Uterus (tissue), 4 donors: ENCODE measurements around the gene ADGRG4. TPM values are rescaled to one million over a fixed set of nuclear protein-coding genes. Genes with fewer than 3 reads are reported as not detected.

ENCODE experiments used
- DNase-seq, 2 donors: peaks; one replicate each; pipeline ENCODE4 v3.0.0-alpha.2; 2019 to 2020
- H3K27ac ChIP-seq, 2 donors: fragments of 200-600 bp; sonication (generic); 1 replicate in 1 of 2; 2 replicates in 1 of 2; pipeline ENCODE4 v1.5.1; 2016 to 2018
- H3K27me3 ChIP-seq, 2 donors: fragments of 200-600 bp; sonication (generic); one replicate each; pipeline ENCODE4 v1.5.1; 2018 to 2019; ENCODE audit warnings: control low read depth in 1 of 2
- H3K36me3 ChIP-seq, 2 donors: fragments of 200-600 bp; sonication (generic); one replicate each; pipeline ENCODE4 v1.5.1; 2019; ENCODE audit warnings: control low read depth in 1 of 2
- H3K4me1 ChIP-seq, 2 donors: fragments of 200-600 bp; sonication (generic); one replicate each; pipeline ENCODE4 v1.5.1; 2018 to 2019; ENCODE audit warnings: control low read depth in 1 of 2
- H3K4me3 ChIP-seq, 2 donors: fragments of 200-600 bp; sonication (generic); 1 replicate in 1 of 2; 2 replicates in 1 of 2; pipeline ENCODE4 v1.5.1; 2018 to 2019; ENCODE audit warnings: mild to moderate bottlenecking in 1 of 2
- H3K9me3 ChIP-seq, 2 donors: fragments of 200-600 bp; sonication (generic); one replicate each; pipeline ENCODE4 v1.5.1; 2019; ENCODE audit warnings: control low read depth in 1 of 2
- CTCF ChIP-seq, 4 experiments: fragments of 200-600 bp in 2 of 4; fragments of 450-650 bp in 2 of 4; sonication (generic) in 2 of 4; IDR thresholded peaks; one replicate each; pipeline ENCODE4 v1.5.1; 2016 to 2019; ENCODE audit warnings: antibody characterized with exemption in 4 of 4, mild to moderate bottlenecking in 2 of 4, moderate library complexity in 1 of 4
- POLR2A ChIP-seq, 2 donors: fragments of 450-650 bp; IDR thresholded peaks; one replicate each; pipeline ENCODE4 v1.6.1; 2016; ENCODE audit warnings: antibody characterized with exemption in 2 of 2, mild to moderate bottlenecking in 1 of 2, moderate library complexity in 1 of 2
- intact Hi-C: fragments of 100-400 bp; cut with DNase I; formaldehyde crosslinking; loops from one replicate; pipeline ENCODE4 v1.15.1; 2023; ENCODE audit warnings: low total_unique reads
- total RNA-seq, 4 donors: library from RNA; depleted of rRNA in 3 of 4; stranded (reverse); fragments of >200 nt in 3 of 4; gene quantifications; one replicate each; pipeline versions ENCODE4 v1.1.0 to v1.2.4, GENCODE V29; 2014 to 2023
- donor health status: DM: yes; HTN: yes; CAD: no.

The ADGRG4 gene
- total RNA-seq, 4 donors from 2014 or later = 2.0 to 4.4 TPM; not detected in 2

GRCh38 chrX:136457303-136457917, 156.6 kb downstream of the ADGRG4 start:
- intact Hi-C loops = no loop called here
- no peak overlapping the region for H3K27ac ChIP-seq
- TF ChIP-seq POLR2A (IDR thresholded peaks at IDR 0.05) = no peak
- TF ChIP-seq CTCF (IDR thresholded peaks at IDR 0.05) = no peak
- no peaks in the 10 kb centered on the region for H3K36me3 ChIP-seq
- no peak overlapping the region for H3K4me3 ChIP-seq
- H3K27me3 ChIP-seq = no peaks in the 10 kb centered on the region
- H3K9me3 ChIP-seq = no peaks in the 10 kb centered on the region
- no peaks in the 10 kb centered on the region for H3K4me1 ChIP-seq
- DNase-seq = no peak

- intact Hi-C loops = no loop called here
- Histone ChIP-seq H3K9me3 (no peaks in the 10 kb centered on the region), H3K36me3 (no peaks in the 10 kb centered on the region), H3K4me3 (no peak overlapping the region), H3K27ac (no peak overlapping the region), H3K4me1 (no peaks in the 10 kb centered on the region), H3K27me3 (no peaks in the 10 kb centered on the region)
- no peak for DNase-seq
- TF ChIP-seq POLR2A (IDR thresholded peaks at IDR 0.05) (no peak), CTCF (IDR thresholded peaks at IDR 0.05) (no peak)
These were observed 163.8 kb downstream of the ADGRG4 start for GRCh38 chrX:136464589-136464988.

Other genes with a start within 250 kb of the ADGRG4 start
- gene FHL1, start 153.4 kb upstream of the ADGRG4 start, total RNA-seq = 100 to 1,000 TPM; 279 to 745 (median 469) TPM
- 10 to 100 TPM; 13.8 to 28.5 (median 20.4) TPM for gene MAP7D3, start 49.6 kb upstream of the ADGRG4 start, total RNA-seq
- gene BRS3, start 187.0 kb downstream of the ADGRG4 start, total RNA-seq = 1 to 10 TPM in 1 of 4 donors, under 1 TPM in 1, not detected in 2; 0.28 to 1.0 TPM
- 100 to 1,000 TPM in 2 of 4 donors, 10 to 100 TPM in 2; 21.0 to 111 (median 71.3) TPM for gene HTATSF1, start 196.6 kb downstream of the ADGRG4 start, total RNA-seq
- under 1 TPM in 1 of 4 donors, not detected in 3; 0.62 TPM for gene VGLL1, start 231.3 kb downstream of the ADGRG4 start, total RNA-seq